H1 (cell line): Measurements from ENCODE around the gene GPC2. TPM values are rescaled to one million over a fixed set of nuclear protein-coding genes. Genes with fewer than 3 reads are reported as not detected.

ENCODE experiments used
- CTCF ChIA-PET: fragments of 300-600 bp; sonication (Branson Sonifier 250); formaldehyde crosslinking; loops from one replicate; lab custom pipeline; 2021; ENCODE audit not compliant: partially characterized antibody; lab: Charles Lee
- POLR2A ChIA-PET: fragments of 300-600 bp; sonication (Branson Sonifier 250); formaldehyde crosslinking; loops from one replicate; lab custom pipeline; 2021; ENCODE audit warnings: inconsistent platforms; ENCODE audit not compliant: partially characterized antibody; lab: Charles Lee
- DNase-seq, 2 experiments: peaks; one replicate each; pipeline versions ENCODE4 v3.0.0 to v3.0.0-alpha.2; 2010 to 2022; ENCODE audit warnings: low spot score in 2 of 2, low read depth in 1 of 2, mixed read lengths in 1 of 2
- FAIRE-seq: peaks from 2 replicates; lab custom pipeline; 2011; peaks lifted over from hg19 to GRCh38; lab: Jason Lieb, UNC
- H2AFZ ChIP-seq: 2 replicates; pipeline ENCODE4 v1.8.1; 2012; ENCODE audit warnings: low read length, inconsistent platforms
- H2AK5ac ChIP-seq: 2 replicates; pipeline ENCODE4 v1.6.1; 2013; ENCODE audit warnings: low read depth, low read length
- H2BK120ac ChIP-seq: replicated peaks from 2 replicates; pipeline ENCODE3; 2013; ENCODE audit warnings: low read depth, low read length, inconsistent platforms
- H2BK12ac ChIP-seq: 2 replicates; pipeline ENCODE4 v1.6.1; 2013; ENCODE audit warnings: low read depth, low read length
- H2BK15ac ChIP-seq: 2 replicates; pipeline ENCODE4 v1.6.1; 2013; ENCODE audit warnings: low read length
- H2BK20ac ChIP-seq: 2 replicates; pipeline ENCODE4 v1.6.1; 2013; ENCODE audit warnings: low read length
- H2BK5ac ChIP-seq: 2 replicates; pipeline ENCODE4 v1.6.1; 2013; ENCODE audit warnings: low read depth, low read length
- H3K14ac ChIP-seq: 2 replicates; pipeline ENCODE4 v1.6.1; 2013; ENCODE audit warnings: inconsistent platforms; ENCODE audit not compliant: insufficient read length
- H3K18ac ChIP-seq: 2 replicates; pipeline ENCODE4 v1.6.1; 2013; ENCODE audit warnings: low read length; ENCODE audit errors: extremely low read depth
- H3K23ac ChIP-seq: 2 replicates; pipeline ENCODE4 v1.6.1; 2013; ENCODE audit warnings: inconsistent platforms; ENCODE audit not compliant: insufficient read length
- H3K23me2 ChIP-seq: 2 replicates; pipeline ENCODE4 v1.6.1; 2013; ENCODE audit warnings: low read depth, low read length
- H3K27ac ChIP-seq: 2 replicates; pipeline ENCODE4 v1.6.1; 2011; ENCODE audit warnings: low read depth, low read length, inconsistent platforms
- H3K27me3 ChIP-seq, 4 experiments: replicated peaks in 1 of 4; 1 replicate in 1 of 4; 2 replicates in 3 of 4; pipeline versions ENCODE4 v1.6.1 to v1.8.1; 2011 to 2013; ENCODE audit warnings: low read length in 3 of 4, mild to moderate bottlenecking in 3 of 4, inconsistent platforms in 2 of 4, mixed read lengths in 2 of 4, moderate library complexity in 1 of 4; ENCODE audit not compliant: control insufficient read depth in 3 of 4, insufficient read depth in 3 of 4; ENCODE audit errors: extremely low read depth in 1 of 4
- H3K36me3 ChIP-seq, 4 experiments: 2 replicates each; pipeline versions ENCODE4 v1.6.1 to v1.8.1; 2011 to 2013; ENCODE audit warnings: mild to moderate bottlenecking in 4 of 4, low read length in 3 of 4, moderate library complexity in 2 of 4, control low read depth in 1 of 4, inconsistent platforms in 1 of 4; ENCODE audit not compliant: insufficient read depth in 4 of 4, control insufficient read depth in 2 of 4
- H3K4ac ChIP-seq: replicated peaks from 2 replicates; pipeline ENCODE3; 2013; ENCODE audit warnings: low read length, low read depth, mixed read lengths, inconsistent platforms; ENCODE audit not compliant: insufficient read length
- H3K4me1 ChIP-seq, 4 experiments: replicated peaks in 1 of 4; 1 replicate in 1 of 4; 2 replicates in 3 of 4; pipeline versions ENCODE4 v1.6.1 to v1.8.1; 2011 to 2013; ENCODE audit warnings: low read length in 3 of 4, inconsistent platforms in 2 of 4, mixed read lengths in 1 of 4; ENCODE audit not compliant: insufficient read depth in 4 of 4, control insufficient read depth in 3 of 4
- H3K4me2 ChIP-seq, 2 experiments: 2 replicates each; pipeline versions ENCODE4 v1.6.1 to v1.8.1; 2011 to 2013; ENCODE audit warnings: low read depth in 2 of 2, low read length in 2 of 2, control low read depth in 1 of 2, inconsistent platforms in 1 of 2, mild to moderate bottlenecking in 1 of 2; ENCODE audit not compliant: insufficient read depth in 1 of 2
- H3K4me3 ChIP-seq, 4 experiments: fragments of 200-600, 300-600 bp in 1 of 4; sonication (generic), shearing (Covaris generic), sonication (Bioruptor Twin) in 1 of 4; 2 replicates each; pipeline versions ENCODE4 v1.5.1 to v1.8.1; 2011 to 2016; ENCODE audit warnings: low read length in 4 of 4, low read depth in 3 of 4, control low read depth in 2 of 4, inconsistent platforms in 2 of 4, mild to moderate bottlenecking in 2 of 4, mixed read lengths in 1 of 4, moderate library complexity in 1 of 4; ENCODE audit not compliant: insufficient read depth in 2 of 4; ENCODE audit errors: extremely low read depth in 1 of 4
- H3K56ac ChIP-seq: replicated peaks from 2 replicates; pipeline ENCODE3; 2013; ENCODE audit warnings: low read depth, mild to moderate bottlenecking, mixed read lengths, low read length, inconsistent platforms; ENCODE audit not compliant: insufficient read length
- H3K79me1 ChIP-seq: 2 replicates; pipeline ENCODE4 v1.6.1; 2013; ENCODE audit warnings: low read depth, low read length, control low read depth
- H3K79me2 ChIP-seq, 2 experiments: 2 replicates each; pipeline versions ENCODE4 v1.6.1 to v1.8.1; 2012 to 2013; ENCODE audit warnings: low read length in 2 of 2, mild to moderate bottlenecking in 2 of 2, inconsistent platforms in 1 of 2; ENCODE audit not compliant: insufficient read depth in 2 of 2, control insufficient read depth in 1 of 2
- H3K9ac ChIP-seq, 4 experiments: replicated peaks in 1 of 4; 1 replicate in 1 of 4; 2 replicates in 3 of 4; pipeline versions ENCODE4 v1.6.1 to v1.8.1; 2011 to 2013; ENCODE audit warnings: low read depth in 3 of 4, low read length in 3 of 4, control low read depth in 2 of 4, mild to moderate bottlenecking in 2 of 4, moderate library complexity in 2 of 4, inconsistent platforms in 1 of 4; ENCODE audit errors: extremely low read depth in 1 of 4
- H3K9me3 ChIP-seq, 2 experiments: 2 replicates each; pipeline versions ENCODE4 v1.6.1 to v1.8.1; 2012 to 2013; ENCODE audit warnings: mild to moderate bottlenecking in 2 of 2, moderate library complexity in 2 of 2, control low read depth in 1 of 2, inconsistent platforms in 1 of 2, low read depth in 1 of 2, low read length in 1 of 2, mixed read lengths in 1 of 2; ENCODE audit not compliant: insufficient read depth in 2 of 2
- H4K20me1 ChIP-seq, 2 experiments: replicated peaks in 1 of 2; 2 replicates each; pipeline versions ENCODE3 to v1.8.1; 2011 to 2013; ENCODE audit warnings: inconsistent platforms in 2 of 2, low read length in 2 of 2, mild to moderate bottlenecking in 1 of 2; ENCODE audit not compliant: insufficient read depth in 2 of 2, control insufficient read depth in 1 of 2
- H4K5ac ChIP-seq: 2 replicates; pipeline ENCODE4 v1.6.1; 2013; ENCODE audit warnings: low read length, low read depth, mixed read lengths, inconsistent platforms; ENCODE audit not compliant: insufficient read length
- H4K8ac ChIP-seq: 2 replicates; pipeline ENCODE4 v1.8.0; 2013; ENCODE audit warnings: mild to moderate bottlenecking, moderate library complexity, low read length, inconsistent platforms; ENCODE audit not compliant: insufficient read depth; ENCODE audit errors: extremely low read depth
- H4K91ac ChIP-seq: replicated peaks from 2 replicates; pipeline ENCODE3; 2013; ENCODE audit warnings: low read length, mixed read lengths, inconsistent platforms; ENCODE audit not compliant: insufficient read length
- BRCA1 ChIP-seq: IDR thresholded peaks from 2 replicates; pipeline ENCODE4 v1.6.1; 2012; ENCODE audit warnings: low read depth, low read length, improper control_type of control experiment
- CHD1 ChIP-seq: IDR thresholded peaks from 2 replicates; pipeline ENCODE4 v1.6.1; 2012; ENCODE audit warnings: low read depth, low read length, improper control_type of control experiment
- FOSL1 ChIP-seq: IDR thresholded peaks from 2 replicates; pipeline ENCODE4 v1.6.1; 2011; ENCODE audit warnings: mild to moderate bottlenecking, low read depth, low read length, moderate library complexity; ENCODE audit not compliant: insufficient read depth
- KDM4A ChIP-seq: IDR thresholded peaks from one replicate; pipeline ENCODE4 v1.7.1; 2012; ENCODE audit warnings: low read depth, mild to moderate bottlenecking, moderate library complexity, low read length, inconsistent platforms; ENCODE audit not compliant: severe bottlenecking
- KDM5A ChIP-seq: fragments of 200-600 bp; IDR thresholded peaks from 2 replicates; pipeline ENCODE4 v1.7.1; 2012; ENCODE audit warnings: mild to moderate bottlenecking, low read length, inconsistent platforms, mixed read lengths
- NANOG ChIP-seq: IDR thresholded peaks from 2 replicates; pipeline ENCODE4 v1.6.1; 2011; ENCODE audit warnings: low read length, low read depth, mild to moderate bottlenecking, inconsistent platforms; ENCODE audit not compliant: insufficient read depth, poor library complexity, severe bottlenecking
- POLR2AphosphoS5 ChIP-seq: IDR thresholded peaks from 2 replicates; pipeline ENCODE4 v1.6.1; 2011; ENCODE audit warnings: low read depth, low read length
- WGBS, 2 experiments: shearing (Covaris generic) in 1 of 2; methylation state at CpG; one replicate each; pipeline versions ENCODE4 v1.1.6 to v1.1.7; 2013 to 2015; ENCODE audit warnings: low lambda C conversion rate in 2 of 2, mixed read lengths in 2 of 2, inconsistent platforms in 1 of 2, low coverage in 1 of 2, missing lambda C conversion rate in 1 of 2; ENCODE audit not compliant: insufficient replicate concordance in 2 of 2, insufficient coverage in 1 of 2, insufficient read length in 1 of 2; ENCODE audit errors: extremely low coverage in 1 of 2, missing lambda C conversion rate in 1 of 2; 5-methylcytosine and 5-hydroxymethylcytosine counted together
- polyA plus RNA-seq, 7 experiments: library from polyadenylated mRNA; depleted of rRNA in 3 of 7; stranded (reverse) in 5 of 7; unstranded in 2 of 7; fragments of >200 nt in 5 of 7; fragments of 200-250 nt in 2 of 7; gene quantifications; 1 replicate in 5 of 7; 2 replicates in 1 of 7; 4 replicates in 1 of 7; pipeline versions ENCODE4 v1.2.1 to v1.2.3, GENCODE V29; 2011 to 2013; ENCODE audit warnings: missing spikeins in 2 of 7, mixed read lengths in 2 of 7
- total RNA-seq: library from RNA; stranded (reverse); fragmentation: NEBNext Ultra II Directional; extraction: Animal tissue kit (Norgen Biotek cat#: 25700); gene quantifications from 2 replicates; pipeline ENCODE4 v1.2.1, GENCODE V29; 2021

GPC2 gene
- total and polyA plus RNA-seq, 2 of the 8 experiments (the other 6 are each of a cell fraction or from before 2014, with no cell fraction given) = 25.3 to 44.8 TPM

- no peak overlapping the region for H4K5ac ChIP-seq
- no peak overlapping the region for H3K18ac ChIP-seq
- H2BK15ac ChIP-seq = no peak overlapping the region
- no peak overlapping the region for H3K9ac ChIP-seq
- no peaks in the 10 kb centered on the region for H3K9me3 ChIP-seq
- H2BK5ac ChIP-seq = no peak overlapping the region
- no peaks in the 10 kb centered on the region for H4K20me1 ChIP-seq
- no peaks in the 10 kb centered on the region for H3K79me1 ChIP-seq
- WGBS, 2 experiments = 91% methylated on average over 21 of the region's 22 CpGs; no CpG with 5 or more reads in 1 of the 2 experiments
- no peaks in the 10 kb centered on the region for H3K23me2 ChIP-seq
- H3K23ac ChIP-seq = no peak overlapping the region
- no peak overlapping the region for H2BK12ac ChIP-seq
- no peak overlapping the region for H2AK5ac ChIP-seq
- H3K36me3 ChIP-seq = peaks cover 0 to 6% (median 0%) of the 10 kb centered on the region in 4 experiments; a peak in 2 of 8 replicates
- H3K4me1 ChIP-seq = no peaks in the 10 kb centered on the region
- ChIA-PET CTCF (interaction anchor here (1.4 to 5.1 kb wide), 4 partner anchors 38 to 88 kb away, joined by 3 to 47 read pairs (median 6); no protein-coding TSS in a partner anchor), POLR2A (interaction anchor here (0.6 to 1.2 kb wide), 2 partner anchors 10 to 118 kb away, joined by 3 read pairs; no protein-coding TSS in a partner anchor)
- H3K4me3 ChIP-seq = no peak overlapping the region
- no peak overlapping the region for H3K4me2 ChIP-seq
- no peak overlapping the region for H2BK120ac ChIP-seq
- no peak overlapping the region for H2AFZ ChIP-seq
- no peak overlapping the region for H4K91ac ChIP-seq
- no peak overlapping the region for H2BK20ac ChIP-seq
- H4K8ac ChIP-seq = no peak overlapping the region
- no peak overlapping the region for H3K4ac ChIP-seq
- H3K79me2 ChIP-seq = no peaks in the 10 kb centered on the region
- H3K14ac ChIP-seq = no peak overlapping the region
- DNase-seq (no peak), FAIRE-seq (no peak)
- H3K56ac ChIP-seq = no peak overlapping the region
- H3K27me3 ChIP-seq = no peaks in the 10 kb centered on the region; a peak in 2 of 7 replicates
- H3K27ac ChIP-seq = no peak overlapping the region
- no peak for TF ChIP-seq CHD1
- TF ChIP-seq NANOG = no peak
- TF ChIP-seq FOSL1 = no peak
- no peak for TF ChIP-seq BRCA1
- no peak for TF ChIP-seq POLR2AphosphoS5
- TF ChIP-seq KDM4A = no peak
- TF ChIP-seq KDM5A = no peak
Measured at GRCh38 chr7:100220586-100221230, 43.5 kb upstream of the GPC2 start.
